GM13977 (cell line): ENCODE results near the gene NSMCE3.

Experiments
- DNase-seq: peaks from one replicate; pipeline ENCODE4 v3.0.0; 2012; ENCODE audit warnings: low spot score
- in situ Hi-C: fragments of 300-500 bp; cut with MboI; formaldehyde crosslinking; loops from one replicate; pipeline ENCODE4 v1.12.0; 2022; ENCODE audit warnings: low sequenced_read_pairs, low pct_unique_long_range_greater_than_20kb, mixed read lengths, inconsistent platforms; ENCODE audit not compliant: unreplicated experiment
- TF ChIP-seq, protein P1 (sequence below): IDR thresholded peaks from 2 replicates; pipeline ENCODE4 v1.5.1; 2012; ENCODE audit warnings: mild to moderate bottlenecking, control low read depth; ENCODE audit not compliant: insufficient read depth; ENCODE audit errors: extremely low read depth, missing control alignments

Gene NSMCE3

GRCh38 chr15:29223640-29224039, 46.0 kb downstream of the NSMCE3 start:
- TF ChIP-seq, protein P1, sequence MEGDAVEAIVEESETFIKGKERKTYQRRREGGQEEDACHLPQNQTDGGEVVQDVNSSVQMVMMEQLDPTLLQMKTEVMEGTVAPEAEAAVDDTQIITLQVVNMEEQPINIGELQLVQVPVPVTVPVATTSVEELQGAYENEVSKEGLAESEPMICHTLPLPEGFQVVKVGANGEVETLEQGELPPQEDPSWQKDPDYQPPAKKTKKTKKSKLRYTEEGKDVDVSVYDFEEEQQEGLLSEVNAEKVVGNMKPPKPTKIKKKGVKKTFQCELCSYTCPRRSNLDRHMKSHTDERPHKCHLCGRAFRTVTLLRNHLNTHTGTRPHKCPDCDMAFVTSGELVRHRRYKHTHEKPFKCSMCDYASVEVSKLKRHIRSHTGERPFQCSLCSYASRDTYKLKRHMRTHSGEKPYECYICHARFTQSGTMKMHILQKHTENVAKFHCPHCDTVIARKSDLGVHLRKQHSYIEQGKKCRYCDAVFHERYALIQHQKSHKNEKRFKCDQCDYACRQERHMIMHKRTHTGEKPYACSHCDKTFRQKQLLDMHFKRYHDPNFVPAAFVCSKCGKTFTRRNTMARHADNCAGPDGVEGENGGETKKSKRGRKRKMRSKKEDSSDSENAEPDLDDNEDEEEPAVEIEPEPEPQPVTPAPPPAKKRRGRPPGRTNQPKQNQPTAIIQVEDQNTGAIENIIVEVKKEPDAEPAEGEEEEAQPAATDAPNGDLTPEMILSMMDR, result no peak
- in situ Hi-C loops, result no loop called here
- no peak for DNase-seq

GRCh38 chr15:29222129-29222853, 47.3 kb downstream of the NSMCE3 start:
- no peak for DNase-seq
- TF ChIP-seq, protein P1, result no peak
- in situ Hi-C loops, result no loop called here

DNA sequence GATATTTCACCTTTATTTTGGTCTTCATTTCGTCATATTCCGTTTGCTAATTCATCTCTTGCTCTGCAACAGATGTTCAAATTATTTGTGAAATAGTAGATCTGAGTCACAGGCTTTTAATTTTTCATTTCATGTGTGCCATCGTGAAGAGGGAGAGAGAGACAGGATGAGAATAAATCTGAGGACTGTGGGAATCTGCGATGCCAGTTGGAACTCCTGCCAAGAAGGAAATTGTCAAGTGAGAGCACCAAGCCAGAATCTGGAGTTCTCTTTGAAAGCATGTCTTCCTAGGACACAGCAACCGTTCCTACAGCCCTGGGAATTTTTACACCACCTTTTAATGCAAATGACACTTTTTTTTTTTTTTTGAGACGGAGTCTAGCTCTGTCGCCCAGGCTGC, 48.8 kb downstream of the NSMCE3 start:
- in situ Hi-C loops, result no loop called here
- no peak for DNase-seq
- TF ChIP-seq, protein P1, result no peak

- in situ Hi-C loops, result no loop called here
- TF ChIP-seq, protein P1, result no peak
- no peak for DNase-seq
These were observed 52.7 kb downstream of the NSMCE3 start for GRCh38 chr15:29216955-29217354.
